ENCODE data around the gene SGTA.

DNA sequence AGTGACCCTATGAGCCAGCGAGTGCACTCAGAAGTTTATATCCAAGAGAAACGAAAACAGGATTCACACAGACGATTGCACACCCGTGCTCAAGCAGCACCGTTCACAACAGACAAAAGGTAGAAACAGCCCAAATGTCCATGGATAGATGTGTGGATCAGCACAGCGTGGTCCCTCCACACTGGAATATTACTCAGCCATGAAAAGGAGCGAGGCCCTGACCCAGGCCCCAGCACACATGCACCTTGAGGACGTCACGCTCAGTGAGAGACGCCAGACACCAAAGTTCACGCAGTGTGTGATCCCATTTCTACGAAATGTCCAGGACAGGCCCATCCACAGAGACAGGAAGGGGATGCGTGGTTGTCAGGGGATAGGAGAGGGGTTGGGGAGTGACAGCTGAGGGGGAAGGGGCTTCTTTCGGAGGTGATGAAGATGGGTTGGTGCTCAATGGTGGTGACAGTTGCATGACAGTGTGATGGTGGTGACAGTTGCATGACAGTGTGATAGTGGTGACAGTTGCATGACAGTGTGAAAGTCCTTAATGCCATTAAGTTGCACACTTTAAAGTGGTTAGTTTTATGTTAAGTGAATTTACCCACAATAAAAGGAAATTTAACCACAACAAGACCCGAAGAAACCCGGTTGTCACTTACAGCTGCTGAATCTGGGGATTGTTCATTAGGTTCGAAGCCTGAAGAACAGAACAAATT is 24.3 kb downstream of the SGTA start:
- TF ChIP-seq ZFP37 (tag by site-specific recombination; IDR thresholded peaks at IDR 0.05) (no peak), ZNF555 (tag by site-specific recombination; conservative IDR thresholded peaks at IDR 0.05) (no peak), PRDM1 (tag by site-specific recombination; IDR thresholded peaks at IDR 0.05) (peak; percentile 52; the same call in 1 of the 2 replicates), ZNF768 (tag by site-specific recombination; IDR thresholded peaks at IDR 0.05) (no peak), TCF7L2 (IDR thresholded peaks at IDR 0.05; ENCODE audit: borderline replicate concordance, low read depth, low read length) (no peak), ZSCAN30 (tag by site-specific recombination; IDR thresholded peaks at IDR 0.05) (no peak), SCRT2 (tag by site-specific recombination; IDR thresholded peaks at IDR 0.05) (no peak)
- TF ChIP-seq, protein P1, sequence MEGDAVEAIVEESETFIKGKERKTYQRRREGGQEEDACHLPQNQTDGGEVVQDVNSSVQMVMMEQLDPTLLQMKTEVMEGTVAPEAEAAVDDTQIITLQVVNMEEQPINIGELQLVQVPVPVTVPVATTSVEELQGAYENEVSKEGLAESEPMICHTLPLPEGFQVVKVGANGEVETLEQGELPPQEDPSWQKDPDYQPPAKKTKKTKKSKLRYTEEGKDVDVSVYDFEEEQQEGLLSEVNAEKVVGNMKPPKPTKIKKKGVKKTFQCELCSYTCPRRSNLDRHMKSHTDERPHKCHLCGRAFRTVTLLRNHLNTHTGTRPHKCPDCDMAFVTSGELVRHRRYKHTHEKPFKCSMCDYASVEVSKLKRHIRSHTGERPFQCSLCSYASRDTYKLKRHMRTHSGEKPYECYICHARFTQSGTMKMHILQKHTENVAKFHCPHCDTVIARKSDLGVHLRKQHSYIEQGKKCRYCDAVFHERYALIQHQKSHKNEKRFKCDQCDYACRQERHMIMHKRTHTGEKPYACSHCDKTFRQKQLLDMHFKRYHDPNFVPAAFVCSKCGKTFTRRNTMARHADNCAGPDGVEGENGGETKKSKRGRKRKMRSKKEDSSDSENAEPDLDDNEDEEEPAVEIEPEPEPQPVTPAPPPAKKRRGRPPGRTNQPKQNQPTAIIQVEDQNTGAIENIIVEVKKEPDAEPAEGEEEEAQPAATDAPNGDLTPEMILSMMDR (tag by site-specific recombination; IDR thresholded peaks at IDR 0.05) = no peak
- TF ChIP-seq, protein P2, sequence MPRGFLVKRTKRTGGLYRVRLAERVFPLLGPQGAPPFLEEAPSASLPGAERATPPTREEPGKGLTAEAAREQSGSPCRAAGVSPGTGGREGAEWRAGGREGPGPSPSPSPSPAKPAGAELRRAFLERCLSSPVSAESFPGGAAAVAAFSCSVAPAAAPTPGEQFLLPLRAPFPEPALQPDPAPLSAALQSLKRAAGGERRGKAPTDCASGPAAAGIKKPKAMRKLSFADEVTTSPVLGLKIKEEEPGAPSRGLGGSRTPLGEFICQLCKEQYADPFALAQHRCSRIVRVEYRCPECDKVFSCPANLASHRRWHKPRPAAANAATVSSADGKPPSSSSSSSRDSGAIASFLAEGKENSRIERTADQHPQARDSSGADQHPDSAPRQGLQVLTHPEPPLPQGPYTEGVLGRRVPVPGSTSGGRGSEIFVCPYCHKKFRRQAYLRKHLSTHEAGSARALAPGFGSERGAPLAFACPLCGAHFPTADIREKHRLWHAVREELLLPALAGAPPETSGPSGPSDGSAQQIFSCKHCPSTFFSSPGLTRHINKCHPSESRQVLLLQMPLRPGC (tag by site-specific recombination; IDR thresholded peaks at IDR 0.05) = no peak
- TF ChIP-seq, protein P3, sequence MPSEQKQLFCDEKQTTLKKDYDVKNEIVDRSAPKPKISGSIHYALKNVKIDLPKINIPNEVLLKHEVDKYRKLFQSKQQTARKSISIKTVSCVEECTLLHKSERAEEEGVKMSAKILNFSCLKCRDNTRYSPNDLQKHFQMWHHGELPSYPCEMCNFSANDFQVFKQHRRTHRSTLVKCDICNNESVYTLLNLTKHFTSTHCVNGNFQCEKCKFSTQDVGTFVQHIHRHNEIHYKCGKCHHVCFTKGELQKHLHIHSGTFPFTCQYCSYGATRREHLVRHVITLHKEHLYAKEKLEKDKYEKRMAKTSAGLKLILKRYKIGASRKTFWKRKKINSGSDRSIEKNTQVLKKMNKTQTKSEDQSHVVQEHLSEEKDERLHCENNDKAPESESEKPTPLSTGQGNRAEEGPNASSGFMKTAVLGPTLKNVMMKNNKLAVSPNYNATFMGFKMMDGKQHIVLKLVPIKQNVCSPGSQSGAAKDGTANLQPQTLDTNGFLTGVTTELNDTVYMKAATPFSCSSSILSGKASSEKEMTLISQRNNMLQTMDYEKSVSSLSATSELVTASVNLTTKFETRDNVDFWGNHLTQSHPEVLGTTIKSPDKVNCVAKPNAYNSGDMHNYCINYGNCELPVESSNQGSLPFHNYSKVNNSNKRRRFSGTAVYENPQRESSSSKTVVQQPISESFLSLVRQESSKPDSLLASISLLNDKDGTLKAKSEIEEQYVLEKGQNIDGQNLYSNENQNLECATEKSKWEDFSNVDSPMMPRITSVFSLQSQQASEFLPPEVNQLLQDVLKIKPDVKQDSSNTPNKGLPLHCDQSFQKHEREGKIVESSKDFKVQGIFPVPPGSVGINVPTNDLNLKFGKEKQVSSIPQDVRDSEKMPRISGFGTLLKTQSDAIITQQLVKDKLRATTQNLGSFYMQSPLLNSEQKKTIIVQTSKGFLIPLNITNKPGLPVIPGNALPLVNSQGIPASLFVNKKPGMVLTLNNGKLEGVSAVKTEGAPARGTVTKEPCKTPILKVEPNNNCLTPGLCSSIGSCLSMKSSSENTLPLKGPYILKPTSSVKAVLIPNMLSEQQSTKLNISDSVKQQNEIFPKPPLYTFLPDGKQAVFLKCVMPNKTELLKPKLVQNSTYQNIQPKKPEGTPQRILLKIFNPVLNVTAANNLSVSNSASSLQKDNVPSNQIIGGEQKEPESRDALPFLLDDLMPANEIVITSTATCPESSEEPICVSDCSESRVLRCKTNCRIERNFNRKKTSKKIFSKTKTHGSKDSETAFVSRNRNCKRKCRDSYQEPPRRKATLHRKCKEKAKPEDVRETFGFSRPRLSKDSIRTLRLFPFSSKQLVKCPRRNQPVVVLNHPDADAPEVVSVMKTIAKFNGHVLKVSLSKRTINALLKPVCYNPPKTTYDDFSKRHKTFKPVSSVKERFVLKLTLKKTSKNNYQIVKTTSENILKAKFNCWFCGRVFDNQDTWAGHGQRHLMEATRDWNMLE (tag by site-specific recombination; conservative IDR thresholded peaks at IDR 0.05; ENCODE audit: low read depth) = no peak
